ENCODE results near the gene PLCXD3.

The PLCXD3 gene

DNA sequence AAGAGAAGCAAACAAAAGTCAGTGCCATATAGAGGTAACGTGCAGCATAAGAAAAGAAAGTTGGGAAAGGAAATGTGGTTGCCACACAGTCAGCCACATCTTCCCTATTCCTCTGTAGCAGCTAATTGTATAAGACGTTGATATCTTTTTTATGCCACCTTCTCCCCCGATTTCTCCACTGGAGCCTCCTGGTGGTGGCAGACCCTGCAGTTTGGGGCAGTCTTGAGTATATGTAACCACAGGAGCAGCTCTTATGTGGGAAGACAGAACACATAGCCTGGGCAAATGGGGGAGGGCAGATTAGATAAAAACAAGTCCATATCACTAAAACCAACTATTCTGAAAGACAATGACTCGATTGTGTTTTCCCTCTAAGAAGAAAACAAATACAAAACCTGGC, 99.7 kb downstream of the PLCXD3 start:
- no peak for DNase-seq

DNA sequence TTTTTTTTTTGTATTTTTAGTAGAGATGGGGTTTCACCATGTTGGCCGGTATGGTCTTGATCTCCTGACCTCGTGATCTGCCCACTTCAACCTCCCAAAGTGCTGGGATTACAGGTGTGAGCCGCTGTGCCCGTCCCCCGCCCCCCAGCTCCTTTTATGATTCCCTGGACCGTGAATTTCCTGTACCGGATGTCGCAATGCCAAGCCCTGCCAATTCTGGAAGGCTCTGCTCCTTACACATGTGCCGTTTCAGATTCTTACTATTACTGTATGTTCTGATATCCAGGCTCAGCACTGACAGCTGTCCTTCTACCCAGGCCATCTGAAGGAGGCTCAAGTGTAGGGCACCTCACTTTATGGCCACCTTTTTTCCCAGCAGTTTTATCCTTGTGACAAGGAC, 100.1 kb downstream of the PLCXD3 start:
- DNase-seq: no peak

DNA sequence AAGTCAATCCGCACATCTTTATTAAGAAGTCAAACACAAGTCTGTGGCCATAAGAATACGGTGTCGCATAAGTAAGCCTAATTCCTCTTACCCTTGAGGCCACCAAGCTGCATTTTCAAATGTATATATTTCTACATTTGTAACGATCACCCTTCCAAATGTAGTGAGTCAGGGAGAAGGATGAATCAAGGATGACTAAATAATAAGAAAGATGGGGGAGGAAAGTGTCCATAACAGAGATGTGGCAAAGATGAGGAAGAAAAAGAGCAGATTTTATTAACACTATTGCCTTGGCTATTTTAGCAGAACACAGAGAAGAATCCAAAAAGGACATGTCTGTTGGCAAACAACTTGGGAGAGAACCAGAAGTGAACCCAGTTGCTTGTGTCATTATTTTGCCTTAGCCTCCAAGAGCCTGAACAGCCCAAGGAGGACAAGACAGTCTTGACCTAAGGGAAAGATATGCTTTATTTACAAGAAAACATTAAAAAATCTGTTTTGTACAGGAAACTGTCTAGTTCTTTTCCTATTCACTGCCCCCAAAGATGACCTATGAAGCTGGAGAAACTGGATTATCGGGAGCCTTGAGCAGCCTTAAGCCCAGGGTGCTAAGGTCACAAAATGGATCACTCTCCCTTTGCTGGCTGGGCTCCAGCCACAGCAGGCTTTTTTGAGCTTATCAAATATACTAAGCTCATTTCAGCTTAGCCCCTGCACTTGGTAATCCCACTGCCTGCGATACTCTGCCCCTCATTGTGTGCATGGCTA, 101.5 kb downstream of the PLCXD3 start:
- DNase-seq: no peak

DNA sequence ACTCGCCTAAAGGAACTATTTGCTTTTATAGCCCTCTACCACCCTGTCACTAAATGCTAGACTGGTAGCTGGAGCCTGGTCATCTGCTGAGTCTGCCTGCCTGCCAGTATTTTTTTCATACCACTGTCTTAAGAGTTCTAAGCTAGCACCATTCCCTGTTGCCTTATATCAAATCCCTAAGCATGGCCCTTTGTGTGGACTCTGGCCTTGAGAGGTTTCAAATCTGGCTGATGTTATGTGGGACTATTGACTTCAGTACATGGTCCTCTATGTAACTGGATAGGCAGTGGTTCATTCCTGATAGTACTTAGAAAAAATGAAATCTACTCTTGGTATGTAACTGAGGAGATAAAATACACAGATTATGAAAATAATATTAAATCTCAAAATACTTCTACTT, 103.5 kb downstream of the PLCXD3 start:
- no peak for DNase-seq

DNA sequence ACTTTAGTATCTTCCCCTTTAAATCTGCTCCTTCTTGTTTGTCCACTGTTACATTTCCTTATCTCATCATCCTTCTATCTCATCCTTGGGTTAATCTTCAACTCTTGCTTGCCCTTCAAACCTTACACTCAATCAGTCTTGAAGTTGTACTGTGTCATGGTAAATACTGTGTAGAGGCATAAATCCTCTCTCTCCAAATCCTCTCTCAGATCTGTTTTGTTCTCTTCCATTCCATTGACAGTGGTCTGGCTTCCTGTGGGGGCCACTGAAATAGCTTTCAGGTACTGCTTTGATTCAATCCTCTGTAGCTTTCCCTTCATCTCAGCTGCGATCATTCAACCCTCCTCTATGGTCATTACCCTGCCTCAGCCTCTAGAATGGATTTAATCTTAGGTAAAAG, 104.0 kb downstream of the PLCXD3 start:
- no peak for DNase-seq

DNA sequence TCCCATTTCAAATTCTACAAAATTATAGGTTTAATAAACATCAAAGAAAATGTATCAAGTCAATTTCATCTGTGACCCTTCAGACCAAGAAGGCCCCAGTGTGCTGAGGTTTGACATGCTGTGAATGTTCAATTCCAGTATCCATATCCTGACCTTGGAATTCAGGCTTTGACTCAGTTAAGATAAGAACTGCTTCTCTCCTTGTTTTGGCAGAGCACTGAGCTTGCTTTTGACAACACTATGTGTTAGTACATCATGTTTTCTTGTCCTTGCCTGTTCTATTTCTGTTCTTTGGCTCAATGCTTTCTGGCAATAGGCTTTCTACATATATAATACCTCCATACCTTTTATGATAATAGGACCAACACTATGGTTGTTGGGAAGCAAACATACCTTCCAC, 105.6 kb downstream of the PLCXD3 start:
- DNase-seq: no peak

DNA sequence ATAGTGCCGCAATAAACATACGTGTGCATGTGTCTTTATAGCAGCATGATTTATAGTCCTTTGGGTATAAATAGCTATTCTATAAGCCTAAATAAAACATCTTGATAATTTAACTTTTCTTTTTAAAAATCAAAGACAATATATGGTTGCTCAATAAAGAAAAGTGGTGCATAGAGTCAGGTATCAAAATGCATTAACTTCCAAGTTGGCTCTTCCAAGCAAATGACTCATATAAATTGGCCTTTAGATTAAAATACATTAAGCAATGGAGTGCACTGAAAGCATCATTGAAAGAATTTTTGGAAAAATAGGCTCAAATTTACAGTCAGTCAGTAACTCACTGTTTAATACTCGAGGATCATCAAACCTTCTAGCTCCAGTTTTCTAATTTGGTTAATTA, 106.6 kb downstream of the PLCXD3 start:
- no peak for DNase-seq

DNA sequence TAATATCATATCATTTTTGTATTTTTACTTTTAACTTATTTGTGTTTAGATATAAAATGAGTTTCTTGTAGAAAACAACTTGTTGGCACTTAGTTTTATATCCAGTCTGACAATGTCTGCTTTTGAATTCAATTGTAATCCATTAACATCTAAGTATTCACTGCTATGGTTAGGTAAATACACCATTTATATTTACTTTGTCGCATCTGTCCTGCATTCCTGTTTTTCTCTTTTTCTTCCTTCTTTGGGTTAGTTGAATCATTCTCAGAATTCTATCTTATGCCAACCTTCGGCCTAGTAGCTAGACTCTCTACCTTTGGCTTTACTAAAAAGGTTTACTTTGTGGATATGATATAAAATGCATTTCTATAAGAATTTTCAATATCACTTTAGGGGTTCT, 107.6 kb downstream of the PLCXD3 start:
- no peak for DNase-seq

DNA sequence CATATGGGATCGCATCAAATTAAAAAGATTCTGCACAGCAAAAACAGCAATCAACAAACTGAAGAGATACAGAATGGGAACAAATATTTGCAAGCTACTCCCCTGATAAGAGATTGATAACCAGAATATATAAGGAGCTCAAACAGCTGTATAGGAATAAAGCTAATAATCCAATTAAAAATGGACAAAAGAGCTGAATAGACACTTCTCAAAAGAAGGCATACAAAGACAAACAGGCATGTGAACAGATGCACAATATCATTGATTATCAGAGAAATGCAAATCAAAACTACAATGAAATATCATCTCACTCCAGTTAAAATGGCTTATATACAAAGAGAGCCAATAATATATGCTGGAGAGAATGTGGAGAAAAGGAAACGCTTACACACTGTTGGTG, 110.6 kb downstream of the PLCXD3 start:
- no peak for DNase-seq

DNA sequence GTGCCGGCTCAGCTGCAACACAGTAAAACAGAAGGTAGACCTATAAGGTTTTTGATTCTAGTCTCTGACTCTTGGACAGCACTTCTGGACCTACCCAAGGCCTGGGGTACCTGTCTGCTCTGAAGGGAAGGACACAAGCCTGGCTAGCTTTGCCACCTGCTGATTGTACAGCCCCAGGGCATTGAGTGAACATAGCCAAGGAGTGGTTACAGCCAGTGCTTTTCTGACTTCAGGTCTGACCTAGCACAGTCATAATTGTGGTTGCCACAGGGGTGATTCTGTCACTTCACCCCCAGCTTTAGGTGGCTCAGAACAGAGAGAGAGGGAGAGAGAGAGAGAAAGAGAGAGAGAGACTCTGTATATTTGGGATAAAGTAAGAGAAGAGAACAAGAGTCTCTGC, 118.4 kb downstream of the PLCXD3 start:
- no peak for DNase-seq

DNA sequence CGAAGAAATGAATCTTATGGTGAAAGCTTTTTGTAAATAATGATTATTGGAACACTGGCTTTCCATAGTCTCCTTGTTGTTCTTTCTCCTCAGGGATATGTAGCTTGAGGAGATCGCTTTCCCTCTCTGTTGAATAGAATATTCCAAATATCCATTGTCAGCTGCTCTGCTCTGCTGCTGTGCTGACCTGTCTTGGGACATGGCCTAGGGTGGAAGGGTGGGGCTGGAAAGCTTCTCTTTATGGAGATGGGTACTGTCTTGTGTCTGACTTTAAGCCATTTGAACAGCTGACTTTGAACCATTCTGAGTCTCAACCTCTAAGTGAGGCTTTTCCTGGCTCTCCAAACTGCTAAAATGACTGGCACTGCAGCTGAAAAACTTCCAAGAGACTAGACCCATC, 135.8 kb downstream of the PLCXD3 start:
- no peak for DNase-seq

DNA sequence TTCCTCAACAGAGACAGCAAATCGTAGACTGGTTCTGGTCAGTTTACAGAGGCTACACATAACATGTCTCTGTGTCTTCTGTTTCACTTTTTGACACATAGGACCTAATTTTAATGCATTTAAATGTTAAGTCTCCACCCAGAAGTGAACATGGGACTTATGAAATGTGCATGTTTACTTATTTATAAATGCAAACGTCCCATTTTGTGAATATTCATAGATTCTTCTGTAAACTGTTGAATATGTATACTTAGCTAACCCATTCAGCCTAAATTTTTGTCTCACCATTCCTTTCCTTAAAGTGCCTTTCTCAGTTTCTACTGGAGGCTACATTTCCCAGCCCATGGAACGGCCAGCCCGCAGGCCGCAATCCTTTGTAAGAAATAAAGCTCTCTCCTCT, 137.2 kb downstream of the PLCXD3 start:
- no peak for DNase-seq

DNA sequence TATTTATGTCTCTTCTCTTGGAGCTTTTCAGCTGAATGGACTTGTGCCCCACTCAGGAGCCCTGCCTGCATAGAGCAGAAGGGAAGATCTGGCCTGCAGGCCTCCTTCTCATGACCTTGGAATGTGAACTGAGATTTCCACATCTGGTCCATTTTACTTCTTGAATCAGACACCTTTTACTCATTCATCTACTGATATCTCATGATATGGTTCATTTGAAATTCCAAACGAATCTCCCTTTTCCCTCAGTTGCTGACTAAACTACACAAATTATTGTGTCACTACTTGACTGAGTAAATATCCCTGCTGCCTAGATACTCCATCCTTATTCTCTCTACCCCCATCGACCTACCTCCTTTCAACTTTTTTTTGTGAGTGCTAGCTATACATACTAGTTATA, 138.7 kb downstream of the PLCXD3 start:
- DNase-seq: no peak

DNA sequence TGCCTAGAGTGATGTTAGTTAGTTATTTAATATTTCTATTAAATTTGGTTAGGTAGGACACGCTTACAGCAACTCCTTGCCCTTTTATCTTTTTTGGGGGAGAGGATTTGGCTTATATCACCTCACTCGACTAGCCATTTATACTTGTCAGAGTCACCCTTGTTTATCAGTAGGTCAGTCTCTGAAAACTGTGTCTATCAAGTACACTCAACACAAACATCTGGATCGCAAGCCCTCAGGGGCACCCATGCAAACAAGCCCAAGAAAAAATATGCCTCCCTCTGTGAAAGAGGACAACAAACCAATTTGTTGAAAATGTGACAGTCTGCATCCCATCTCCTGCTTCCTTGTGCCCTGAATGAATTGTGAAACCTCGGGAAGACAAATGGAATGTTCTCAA, 139.9 kb downstream of the PLCXD3 start:
- no peak for DNase-seq

DNA sequence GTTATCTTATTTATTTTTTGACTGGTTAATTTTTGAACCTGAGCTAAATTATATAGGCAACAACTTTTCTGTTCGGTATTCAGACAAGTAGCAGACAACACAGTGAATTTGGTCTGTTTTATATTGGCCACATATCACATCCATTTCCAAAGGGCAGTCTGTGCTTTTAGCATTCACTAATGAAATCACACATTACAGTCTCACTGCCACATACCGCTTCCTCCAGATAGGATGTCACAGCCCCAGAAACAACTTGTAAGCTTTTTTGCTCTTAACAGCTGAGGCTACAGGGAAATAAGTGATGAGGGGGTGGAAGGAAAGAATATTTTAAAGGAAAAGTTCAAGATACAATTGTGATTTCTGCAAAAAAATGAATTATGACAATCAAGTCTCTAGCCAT, 140.6 kb downstream of the PLCXD3 start:
- DNase-seq: no peak

DNA sequence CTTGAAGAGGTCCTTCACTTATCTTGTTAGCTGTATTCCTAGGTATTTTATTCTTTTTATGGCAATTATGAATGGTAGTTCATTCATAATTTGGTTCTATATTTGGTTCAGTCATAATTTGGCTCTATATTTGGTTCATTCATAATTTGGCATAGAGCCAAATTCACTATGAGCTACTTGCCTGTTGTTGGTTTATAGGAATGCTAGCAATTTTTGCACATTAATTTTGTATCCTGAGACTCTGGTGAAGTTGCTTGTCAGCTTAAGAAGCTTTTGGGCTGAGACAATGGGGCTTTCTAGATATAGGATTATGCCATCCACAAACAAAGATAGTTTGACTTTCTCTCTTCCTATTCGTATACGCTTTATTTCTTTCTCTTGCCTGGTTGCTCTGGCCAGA, 142.2 kb downstream of the PLCXD3 start:
- no peak for DNase-seq

DNA sequence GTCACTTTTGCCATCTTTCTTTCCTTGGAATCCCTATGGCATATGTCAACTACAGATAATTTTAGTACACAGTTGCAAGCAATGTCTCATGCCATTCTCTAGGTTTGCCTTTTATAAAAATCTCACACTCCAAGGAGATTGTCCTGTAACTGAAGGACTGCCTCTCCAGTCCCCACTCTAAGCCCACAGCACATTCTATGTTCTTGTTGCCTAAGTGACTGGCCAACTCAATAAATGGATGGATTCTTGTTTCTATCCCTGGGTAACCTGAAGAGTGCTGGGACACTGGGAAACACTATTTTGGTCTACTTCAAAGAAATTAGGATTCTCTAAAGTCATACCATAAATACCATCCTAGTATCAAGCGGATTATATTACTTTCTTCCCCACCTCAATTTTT, 145.0 kb downstream of the PLCXD3 start:
- no peak for DNase-seq

DNA sequence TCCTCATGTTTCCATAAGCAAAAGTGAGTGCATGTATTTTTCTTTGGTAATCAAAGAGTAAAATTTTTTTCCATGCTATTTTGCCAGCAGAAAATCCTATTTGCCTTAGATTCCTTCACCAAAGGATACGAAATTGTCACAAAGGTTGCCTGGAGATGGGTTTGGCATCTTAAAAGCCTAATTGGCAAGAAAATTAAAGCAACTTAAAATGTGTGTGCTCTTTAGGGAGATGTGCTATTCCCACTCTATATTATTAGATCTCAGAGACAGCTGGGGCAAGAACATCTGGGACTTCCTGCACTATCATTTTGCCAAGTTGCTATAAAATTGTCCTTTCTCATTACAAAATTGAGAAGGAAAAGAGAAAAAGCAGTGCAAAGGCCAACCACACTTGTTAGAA, 146.1 kb downstream of the PLCXD3 start:
- no peak for DNase-seq

DNA sequence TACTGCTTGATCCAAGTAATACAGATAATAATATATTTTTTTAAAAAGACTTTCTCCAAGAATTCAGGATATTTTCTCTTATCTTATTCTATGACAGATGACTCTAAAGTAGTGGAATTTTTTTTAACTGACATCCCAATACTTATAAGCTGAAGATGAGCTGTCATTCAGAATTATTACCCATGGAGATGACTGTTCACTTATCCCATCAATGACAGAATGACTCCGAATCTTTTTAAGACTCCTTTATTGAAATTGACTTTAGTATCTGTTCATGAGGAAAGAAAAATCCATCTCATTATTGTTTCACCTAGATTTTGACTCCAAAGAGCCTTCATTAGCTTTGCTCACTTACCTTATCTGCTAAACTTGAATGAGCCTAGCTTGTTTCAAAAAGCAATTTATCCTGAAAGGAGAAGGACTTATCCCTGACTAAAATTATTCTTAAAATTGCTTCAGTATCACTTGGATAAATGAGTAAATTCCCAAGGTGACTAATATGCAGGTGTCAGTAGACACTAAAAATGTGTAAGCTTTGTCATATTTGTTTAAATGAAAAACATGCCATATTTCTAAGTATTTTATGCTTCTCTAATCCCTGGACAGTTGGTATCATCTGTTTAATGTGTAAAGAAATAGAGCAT, 146.9 kb downstream of the PLCXD3 start:
- no peak for DNase-seq

DNA sequence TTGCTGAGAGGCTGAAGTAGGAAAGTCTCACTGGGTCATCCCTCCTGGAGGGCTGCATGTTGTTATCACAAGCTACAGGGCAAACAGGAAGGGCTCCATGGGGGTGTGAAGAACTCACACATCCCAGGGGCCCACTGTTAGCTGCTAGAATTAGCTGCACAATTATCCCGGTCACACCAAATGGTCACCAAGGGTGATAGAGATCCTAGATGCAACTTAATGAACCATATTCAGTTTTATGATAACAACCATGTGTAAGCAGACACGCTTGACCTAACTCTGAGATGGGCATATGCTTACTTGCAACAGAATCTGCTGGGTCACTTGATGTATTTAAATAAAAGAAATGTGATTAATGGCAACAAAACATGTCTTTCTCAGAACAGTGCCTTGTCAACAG, 153.6 kb downstream of the PLCXD3 start:
- DNase-seq: no peak

DNA sequence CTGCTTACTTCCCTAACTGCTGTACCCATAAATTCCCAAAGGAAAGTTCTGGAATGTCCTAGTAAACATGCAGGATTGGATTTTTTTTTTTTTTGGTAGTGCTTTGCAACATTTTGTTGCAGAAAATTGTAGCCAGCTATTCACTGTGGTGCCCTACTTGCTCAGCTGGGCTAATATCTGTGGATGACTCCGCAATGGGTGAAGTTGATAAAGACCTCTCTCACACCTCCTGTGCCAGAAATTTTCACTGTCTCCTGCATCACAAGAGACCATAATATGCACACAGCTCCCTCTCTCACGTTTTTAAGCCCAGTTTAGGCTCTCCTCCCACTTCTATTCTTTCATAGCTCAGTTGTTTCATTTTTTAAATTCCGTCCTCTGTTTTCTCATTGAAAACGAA, 160.6 kb downstream of the PLCXD3 start:
- DNase-seq: no peak

DNA sequence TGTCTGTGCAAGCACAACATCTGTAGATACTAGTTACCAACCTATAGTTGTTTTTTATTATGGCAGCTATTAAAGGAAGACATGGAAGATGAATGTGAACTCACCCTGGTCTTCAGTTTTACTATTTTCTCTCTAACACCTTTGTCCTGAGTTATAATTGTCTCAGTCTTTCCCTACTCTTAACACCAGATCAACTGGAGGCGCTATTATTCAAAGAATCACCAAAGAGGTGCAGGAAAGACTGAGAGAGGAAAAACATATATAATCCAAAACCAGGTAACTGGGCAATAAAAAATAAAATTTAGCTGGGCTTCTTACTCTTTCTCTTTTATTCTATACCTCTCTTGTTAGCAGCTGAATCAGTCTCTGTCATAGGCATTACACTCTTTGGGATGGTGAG, 162.8 kb downstream of the PLCXD3 start:
- DNase-seq: no peak

DNA sequence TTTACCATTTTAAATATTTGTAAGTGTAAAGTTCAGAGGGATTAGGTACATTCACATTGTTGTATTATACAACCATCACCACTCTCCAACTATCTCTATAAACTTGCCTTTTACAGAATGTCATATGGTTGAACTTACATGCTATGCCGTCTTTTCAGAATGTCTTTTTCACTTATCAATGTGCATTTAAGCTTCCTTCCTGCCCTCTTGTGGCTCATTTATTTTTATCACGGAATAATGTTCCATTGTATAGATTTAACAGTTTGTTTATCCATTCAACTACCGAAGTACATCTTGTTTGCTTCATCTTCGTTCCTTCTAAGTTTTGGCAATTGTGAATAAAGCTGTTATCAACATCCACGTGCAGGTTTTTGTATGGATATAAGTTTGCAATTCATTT, 163.8 kb downstream of the PLCXD3 start:
- no peak for DNase-seq

DNA sequence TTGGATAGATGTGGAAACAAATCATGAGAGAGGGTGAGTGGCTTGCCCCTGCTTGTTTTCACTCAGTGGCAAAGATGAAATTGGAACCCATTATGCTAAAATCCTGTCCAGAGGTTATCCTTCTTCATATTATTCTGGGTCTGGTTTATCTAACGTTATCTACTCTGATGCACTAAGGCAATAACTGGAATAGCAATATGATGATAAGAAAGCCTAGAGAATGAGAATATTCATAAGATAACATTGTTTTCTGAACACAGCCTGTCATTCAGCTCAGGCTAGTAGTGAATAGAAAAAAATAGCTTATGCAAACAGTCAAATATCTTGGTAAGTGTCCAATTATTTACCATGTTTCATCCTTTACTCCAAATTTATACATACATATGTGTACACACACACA, 165.1 kb downstream of the PLCXD3 start:
- DNase-seq: no peak

DNA sequence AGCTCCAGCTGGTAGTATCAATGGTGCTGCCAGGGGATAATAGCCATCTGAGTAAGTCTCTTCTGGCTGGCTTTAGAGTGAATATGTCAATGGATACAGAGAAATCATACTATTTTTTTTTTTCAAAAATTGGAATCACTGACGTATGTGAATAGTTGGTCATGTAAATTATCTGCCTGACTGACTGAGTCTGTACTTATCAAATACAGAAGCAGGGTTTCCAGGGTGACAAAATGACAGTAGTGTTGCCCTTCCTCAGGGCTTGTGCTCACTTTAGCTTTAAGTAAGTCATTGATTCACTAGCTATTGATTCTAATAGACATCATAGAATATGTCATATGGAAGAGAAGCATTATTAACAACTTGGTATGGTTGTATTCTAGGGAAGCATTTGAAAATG, 171.1 kb downstream of the PLCXD3 start:
- no peak for DNase-seq
